ENCODE results near the gene IL4R. TPM values are rescaled to one million over a fixed set of nuclear protein-coding genes. Genes with fewer than 3 reads are reported as not detected.
"Not testable (repeated sequence)": the region's sequence is repeated elsewhere in the genome, so short reads cannot be mapped to it uniquely, and the experiment has no call there.

Gene IL4R
- total RNA-seq, 1 donor from 2014 or later, result 31.7 TPM

GRCh38 chr16:27404163-27404823 lies 90.5 kb downstream of the IL4R start:
- DNase-seq (ENCODE audit: low read depth), result no peak

DNA sequence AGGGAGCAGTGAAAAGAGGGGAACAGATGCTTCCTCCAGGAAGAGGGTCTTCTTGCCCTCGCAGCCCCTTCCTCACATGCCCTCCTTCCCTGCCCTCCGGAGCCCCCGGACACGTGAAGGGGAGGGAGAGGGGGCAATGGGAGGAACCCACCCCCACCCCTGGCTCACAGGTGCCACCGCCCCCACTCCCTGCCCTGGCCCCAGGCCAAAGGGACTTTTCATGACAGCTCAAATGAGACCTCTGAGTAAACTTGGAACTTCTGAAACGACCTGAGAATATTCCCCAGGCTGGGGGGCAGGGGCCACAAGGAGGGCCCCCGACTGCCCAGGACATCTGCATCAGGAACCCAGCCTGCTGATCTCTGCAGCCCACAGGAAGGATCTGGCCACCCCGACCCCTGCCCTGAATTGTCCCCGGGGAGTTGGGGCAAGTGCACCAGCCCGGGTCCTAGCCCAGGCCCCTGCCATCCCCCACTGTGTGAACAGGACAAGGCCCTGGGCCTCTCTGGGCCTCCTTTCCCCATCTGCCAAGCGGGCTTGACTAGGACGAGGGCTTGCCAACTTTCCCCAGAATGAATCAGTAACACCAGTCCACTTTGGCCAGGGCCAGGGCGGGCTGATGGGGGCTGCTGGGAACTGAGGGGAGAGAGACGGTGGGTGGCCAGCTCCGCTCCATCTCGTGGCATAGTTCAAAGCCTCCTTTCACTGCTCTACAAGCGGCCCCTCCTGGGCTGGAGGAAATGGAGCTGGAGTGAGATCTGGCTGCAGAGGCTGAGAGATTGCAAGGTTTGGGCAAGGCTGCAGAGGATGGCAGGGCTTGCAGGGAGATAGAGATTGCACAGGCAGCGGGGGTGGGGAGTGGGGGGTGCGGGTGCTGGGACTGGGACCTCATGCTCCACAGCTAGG lies 92.0 kb downstream of the IL4R start:
- DNase-seq (ENCODE audit: low read depth), result no peak

- no peak for DNase-seq (ENCODE audit: low read depth)
These were observed 92.8 kb downstream of the IL4R start for GRCh38 chr16:27406511-27407128.

- DNase-seq (ENCODE audit: low read depth), result no peak
These were observed 93.4 kb downstream of the IL4R start for GRCh38 chr16:27407133-27407532.

- peak; percentile 60 for DNase-seq (ENCODE audit: low read depth)
These were observed 94.3 kb downstream of the IL4R start for GRCh38 chr16:27408012-27408601.

GRCh38 chr16:27408602-27409031 lies 94.8 kb downstream of the IL4R start:
- DNase-seq (ENCODE audit: low read depth), result no peak

GRCh38 chr16:27409958-27410357 lies 96.2 kb downstream of the IL4R start:
- DNase-seq (ENCODE audit: low read depth), result not testable (repeated sequence)

DNA sequence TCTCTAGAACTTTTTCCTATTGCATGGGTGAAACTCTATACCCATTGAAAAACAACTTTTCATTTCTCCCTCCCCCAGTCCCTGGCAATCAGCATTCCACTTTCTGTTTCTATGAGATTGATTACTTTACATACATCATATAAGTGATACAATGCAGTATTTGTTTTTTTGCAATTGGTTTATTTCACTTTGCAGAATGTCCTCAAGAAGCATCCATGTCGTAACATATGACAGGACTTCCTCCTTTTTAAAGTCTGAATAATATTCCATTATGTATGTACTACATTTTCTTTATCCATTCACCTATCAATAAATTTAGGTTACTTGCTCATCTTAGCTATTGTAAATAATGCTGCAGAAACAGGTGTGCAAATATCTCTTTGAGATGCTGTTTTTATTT lies 97.0 kb downstream of the IL4R start:
- no peak for DNase-seq (ENCODE audit: low read depth)

- no peak for DNase-seq (ENCODE audit: low read depth)
These were observed 100.2 kb downstream of the IL4R start for GRCh38 chr16:27413956-27414355.

Other genes with a start within 250 kb of the IL4R start
- not detected in 2 replicates for gene C16orf82, start 247.0 kb upstream of the IL4R start, total RNA-seq
- gene KDM8, start 110.4 kb upstream of the IL4R start, total RNA-seq, result 0.17 and 4.3 TPM in 2 replicates
- gene NSMCE1, start 45.2 kb upstream of the IL4R start, total RNA-seq, result 72.1 and 94.6 TPM in 2 replicates
- under 0.01 TPM in 1 of 2 replicates, not detected in the other for gene IL21R, start 88.2 kb downstream of the IL4R start, total RNA-seq
- 41.3 and 97.3 TPM in 2 replicates for gene GTF3C1, start 235.9 kb downstream of the IL4R start, total RNA-seq
- gene KATNIP, start 236.2 kb downstream of the IL4R start, total RNA-seq, result 25.4 and 63.0 TPM in 2 replicates

Data from renal cortical epithelial cell (primary cell).